HepG2 (cell line): ENCODE measurements around the gene C16orf54.

ENCODE experiments used
- CTCF ChIP-seq: sonication (generic); formaldehyde crosslinking; IDR thresholded peaks from 2 replicates; pipeline ENCODE4 v1.5.0; 2020; ENCODE audit warnings: mild to moderate bottlenecking, missing genetic modification reagents, moderate library complexity
- HNRNPLL ChIP-seq: fragments of 200-400 bp; formaldehyde crosslinking; IDR thresholded peaks from 2 replicates; pipeline ENCODE4 v1.6.1; 2017; ENCODE audit warnings: mild to moderate bottlenecking, low read depth, low read length; ENCODE audit not compliant: poor library complexity, severe bottlenecking

- TF ChIP-seq HNRNPLL: no peak
- no peak for TF ChIP-seq CTCF (CRISPR knock-in tag)
Measured at GRCh38 chr16:29730649-29731048, 15.1 kb downstream of the C16orf54 start.
